Measurements from ENCODE around the gene CCDC6.

Gene CCDC6

GRCh38 chr10:59907537-59907917 is 1.2 kb upstream of the CCDC6 start:
- H3K4me3 ChIP-seq (ENCODE audit: low read depth, low read length), result peak overlapping the region; percentile 80
- DNase-seq (ENCODE audit: low read depth), result peak; percentile 30
- TF ChIP-seq, protein P1, sequence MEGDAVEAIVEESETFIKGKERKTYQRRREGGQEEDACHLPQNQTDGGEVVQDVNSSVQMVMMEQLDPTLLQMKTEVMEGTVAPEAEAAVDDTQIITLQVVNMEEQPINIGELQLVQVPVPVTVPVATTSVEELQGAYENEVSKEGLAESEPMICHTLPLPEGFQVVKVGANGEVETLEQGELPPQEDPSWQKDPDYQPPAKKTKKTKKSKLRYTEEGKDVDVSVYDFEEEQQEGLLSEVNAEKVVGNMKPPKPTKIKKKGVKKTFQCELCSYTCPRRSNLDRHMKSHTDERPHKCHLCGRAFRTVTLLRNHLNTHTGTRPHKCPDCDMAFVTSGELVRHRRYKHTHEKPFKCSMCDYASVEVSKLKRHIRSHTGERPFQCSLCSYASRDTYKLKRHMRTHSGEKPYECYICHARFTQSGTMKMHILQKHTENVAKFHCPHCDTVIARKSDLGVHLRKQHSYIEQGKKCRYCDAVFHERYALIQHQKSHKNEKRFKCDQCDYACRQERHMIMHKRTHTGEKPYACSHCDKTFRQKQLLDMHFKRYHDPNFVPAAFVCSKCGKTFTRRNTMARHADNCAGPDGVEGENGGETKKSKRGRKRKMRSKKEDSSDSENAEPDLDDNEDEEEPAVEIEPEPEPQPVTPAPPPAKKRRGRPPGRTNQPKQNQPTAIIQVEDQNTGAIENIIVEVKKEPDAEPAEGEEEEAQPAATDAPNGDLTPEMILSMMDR (IDR thresholded peaks at IDR 0.05; ENCODE audit: insufficient read depth, low read depth, low read length, missing control alignments), result no peak

DNA sequence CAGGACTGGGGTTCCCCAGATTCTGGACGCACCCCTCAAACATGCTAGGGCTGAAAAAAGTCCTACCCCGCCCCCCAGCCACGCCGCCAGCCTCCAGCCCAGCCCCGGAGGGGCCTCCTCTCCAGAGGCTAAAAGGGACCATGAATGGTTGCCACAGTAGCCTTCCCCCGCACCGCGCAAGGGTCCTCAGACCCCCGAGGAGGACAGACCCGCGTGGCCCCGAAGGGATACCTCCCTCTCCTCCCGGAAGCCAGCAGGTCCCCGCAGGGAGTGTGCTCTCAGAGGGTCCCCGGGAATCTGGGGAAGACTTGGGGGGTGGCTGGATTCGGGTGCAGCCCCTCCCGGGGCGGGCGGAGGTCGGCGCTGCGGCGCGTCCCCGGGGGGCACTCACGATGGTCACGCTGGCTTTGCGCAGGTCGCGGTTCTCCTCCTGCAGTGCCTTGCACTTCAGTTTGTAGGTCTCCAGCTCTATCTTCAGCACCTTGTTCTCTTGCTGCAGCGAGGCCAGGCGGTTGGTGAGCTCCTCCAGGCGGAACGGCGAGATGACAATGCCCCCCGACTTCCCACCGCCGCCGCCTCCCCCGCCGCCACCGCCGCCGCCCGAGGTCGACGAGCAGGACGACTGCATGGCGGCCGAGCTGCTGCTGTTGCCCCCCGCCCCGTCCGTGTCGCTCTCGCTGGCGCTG is 482 bp downstream of the CCDC6 start:
- peak overlapping the region; percentile 80 for H3K4me3 ChIP-seq (ENCODE audit: low read depth, low read length)
- no peak for DNase-seq (ENCODE audit: low read depth)
- TF ChIP-seq, protein P1 (IDR thresholded peaks at IDR 0.05; ENCODE audit: insufficient read depth, low read depth, low read length, missing control alignments), result no peak

- TF ChIP-seq, protein P1 (IDR thresholded peaks at IDR 0.05; ENCODE audit: insufficient read depth, low read depth, low read length, missing control alignments), result no peak
- H3K4me3 ChIP-seq (ENCODE audit: low read depth, low read length), result peak overlapping the region; percentile 80
- peak; percentile 82 for DNase-seq (ENCODE audit: low read depth)
Observed at GRCh38 chr10:59905066-59905730, 1.2 kb downstream of the CCDC6 start.

DNA sequence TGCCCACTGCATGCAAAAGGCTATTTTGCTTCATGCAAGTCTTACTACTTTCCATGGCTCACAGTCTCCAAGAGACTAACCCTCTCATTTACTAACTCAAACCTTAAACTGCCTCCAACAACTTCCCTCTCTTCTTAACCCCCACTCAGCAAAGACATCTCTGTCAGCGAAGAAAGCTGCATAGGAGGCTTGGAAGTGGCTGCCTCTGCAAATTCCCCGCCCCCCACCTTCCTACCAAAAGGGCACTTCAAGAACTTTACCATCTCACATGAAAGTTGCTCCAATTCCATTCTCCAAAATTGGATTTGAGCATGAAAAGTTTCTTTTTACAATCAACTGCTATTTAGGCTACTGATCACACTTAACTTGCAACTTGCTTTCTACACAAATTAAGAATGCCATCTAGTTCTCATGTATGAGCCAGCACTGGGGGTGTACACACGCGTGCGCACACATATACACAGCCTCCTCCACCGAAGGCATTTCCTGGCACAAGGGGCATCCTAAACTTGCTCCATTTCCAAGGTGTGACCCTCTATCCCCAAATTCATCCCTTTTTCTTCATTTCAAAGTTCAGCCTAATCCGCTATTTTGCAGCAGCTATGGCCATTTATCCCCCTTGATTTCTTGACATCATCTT is 1.8 kb downstream of the CCDC6 start:
- DNase-seq (ENCODE audit: low read depth), result no peak
- H3K4me3 ChIP-seq (ENCODE audit: low read depth, low read length), result peak overlapping the region; percentile 80
- TF ChIP-seq, protein P1 (IDR thresholded peaks at IDR 0.05; ENCODE audit: insufficient read depth, low read depth, low read length, missing control alignments), result no peak

GRCh38 chr10:59903871-59904270 is 2.5 kb downstream of the CCDC6 start:
- no peak overlapping the region for H3K4me3 ChIP-seq (ENCODE audit: low read depth, low read length)
- DNase-seq (ENCODE audit: low read depth), result no peak
- TF ChIP-seq, protein P1 (IDR thresholded peaks at IDR 0.05; ENCODE audit: insufficient read depth, low read depth, low read length, missing control alignments), result no peak

GRCh38 chr10:59902016-59902415 is 4.3 kb downstream of the CCDC6 start:
- H3K4me3 ChIP-seq (ENCODE audit: low read depth, low read length), result no peak overlapping the region
- DNase-seq (ENCODE audit: low read depth), result no peak
- TF ChIP-seq, protein P1 (IDR thresholded peaks at IDR 0.05; ENCODE audit: insufficient read depth, low read depth, low read length, missing control alignments), result no peak
